SJSA1 (cell line): ENCODE measurements around the gene TRPT1. TPM values are rescaled to one million over a fixed set of nuclear protein-coding genes. Genes with fewer than 3 reads are reported as not detected.
"Not testable (repeated sequence)": the region's sequence is repeated elsewhere in the genome, so short reads cannot be mapped to it uniquely, and the experiment has no call there.

Experiments
- DNase-seq, 2 experiments: peaks; one replicate each; pipeline ENCODE4 v3.0.0-alpha.2; 2015 to 2020; ENCODE audit warnings: low spot score in 2 of 2, low read depth in 1 of 2
- H3K27ac ChIP-seq: fragments of 250-450 bp; sonication (Bioruptor Pico); 2 replicates; pipeline ENCODE4 v1.5.1; 2020; ENCODE audit warnings: mild to moderate bottlenecking, moderate library complexity
- H3K27me3 ChIP-seq: fragments of 250-450 bp; sonication (Bioruptor Pico); replicated peaks from 2 replicates; pipeline ENCODE4 v1.5.1; 2020; ENCODE audit warnings: mild to moderate bottlenecking, moderate library complexity
- H3K36me3 ChIP-seq: fragments of 250-450 bp; sonication (Bioruptor Pico); 2 replicates; pipeline ENCODE4 v1.5.1; 2020; ENCODE audit warnings: mild to moderate bottlenecking
- H3K4me1 ChIP-seq: fragments of 250-450 bp; sonication (Bioruptor Pico); replicated peaks from 2 replicates; pipeline ENCODE4 v1.6.1; 2021; ENCODE audit warnings: mild to moderate bottlenecking
- H3K4me3 ChIP-seq: fragments of 250-450 bp; sonication (Bioruptor Pico); 2 replicates; pipeline ENCODE4 v1.5.1; 2020; ENCODE audit warnings: mild to moderate bottlenecking
- H3K9me3 ChIP-seq: fragments of 250-450 bp; sonication (Bioruptor Pico); replicated peaks from 2 replicates; pipeline ENCODE4 v1.5.1; 2020; ENCODE audit warnings: mild to moderate bottlenecking
- total RNA-seq: library from RNA; depleted of rRNA; stranded (reverse); fragments of >200 nt; shearing (Covaris generic); gene quantifications from 2 replicates; pipeline ENCODE4 v1.2.3, GENCODE V29; 2014

Gene TRPT1
- total RNA-seq, 1 experiment from 2014 or later = 50.2 TPM

GRCh38 chr11:64252003-64252872 is 26.3 kb upstream of the TRPT1 start:
- Histone ChIP-seq H3K4me3 (peak overlapping the region; percentile 95), H3K9me3 (peaks cover 3% of the 10 kb centered on the region; the same call in 1 of the 2 replicates), H3K36me3 (peaks cover 38% of the 10 kb centered on the region), H3K4me1 (peaks cover 34% of the 10 kb centered on the region), H3K27ac (peak overlapping the region; percentile 37), H3K27me3 (no peaks in the 10 kb centered on the region)
- DNase-seq = peak; percentile 57 to 74

DNA sequence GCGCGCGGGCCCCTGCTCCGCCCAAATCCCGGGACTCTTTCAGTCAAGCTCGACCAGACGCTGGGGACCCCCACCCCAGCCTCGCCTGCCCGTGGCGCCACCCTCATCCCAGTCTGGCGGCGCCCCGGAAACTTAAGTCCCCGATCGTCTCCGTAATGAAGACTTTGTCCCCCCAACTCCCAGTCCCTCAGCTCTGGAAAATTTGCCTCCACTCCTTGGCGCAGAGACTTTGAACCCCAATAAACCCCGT is 25.7 kb upstream of the TRPT1 start:
- DNase-seq = peak in 1 of 2 experiments; percentile 43
- Histone ChIP-seq H3K27me3 (no peaks in the 10 kb centered on the region), H3K4me1 (peaks cover 38% of the 10 kb centered on the region), H3K27ac (peak overlapping the region; percentile 37), H3K9me3 (peaks cover 3% of the 10 kb centered on the region; the same call in 1 of the 2 replicates), H3K4me3 (peak overlapping the region; percentile 95), H3K36me3 (peaks cover 34% of the 10 kb centered on the region)

DNA sequence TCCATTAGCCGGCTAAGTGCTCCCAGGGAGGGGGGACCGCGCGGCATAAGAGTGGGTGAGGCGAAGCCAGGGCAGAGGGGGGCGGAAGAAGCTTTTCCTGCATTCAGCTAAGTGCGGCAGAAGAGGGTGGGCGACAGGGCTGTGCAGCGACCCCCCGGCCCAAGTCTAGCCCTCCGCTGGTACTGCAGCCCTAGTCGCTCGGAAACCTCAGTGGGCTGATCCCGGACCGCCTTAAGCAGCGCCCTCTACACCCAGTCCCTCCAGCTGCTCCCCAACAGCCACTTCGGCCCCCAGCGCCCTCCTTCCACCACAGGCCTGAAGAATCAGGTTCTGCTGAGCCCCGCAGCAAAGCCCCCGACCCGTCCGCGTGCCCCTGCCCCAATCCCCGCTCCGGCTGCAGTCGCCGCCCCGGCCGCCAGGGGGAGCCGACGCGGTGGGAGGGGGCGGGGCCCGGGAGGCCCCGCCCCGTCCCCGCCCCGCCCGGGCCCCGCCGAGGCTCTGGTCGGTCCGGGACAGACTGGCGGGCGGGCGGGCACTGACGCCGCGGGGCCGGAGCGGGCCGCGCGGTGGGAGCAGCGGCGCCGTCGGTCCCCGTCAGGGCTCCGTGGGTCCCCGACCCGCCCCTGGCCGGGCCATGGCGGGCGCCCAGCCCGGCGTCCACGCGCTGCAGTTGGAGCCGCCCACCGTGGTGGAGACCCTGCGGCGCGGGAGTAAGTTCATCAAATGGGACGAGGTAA is 25.2 kb upstream of the TRPT1 start, which contains the start of gene PLCB3:
PLCB3 (plus strand) TSS at position 515 of the 737 bp plus-strand sequence; CDS start at position 635, 120 bp downstream.
- H3K27ac ChIP-seq = peak within 1 kb of the TSS; percentile 37
- DNase-seq = peak in 1 of 2 experiments; percentile 67

GRCh38 chr11:64250415-64251015 is 24.5 kb upstream of the TRPT1 start:
- H3K4me3 ChIP-seq = peak overlapping the region; percentile 95
- no peak for DNase-seq
- H3K27ac ChIP-seq = no peak overlapping the region
- H3K9me3 ChIP-seq = peaks cover 3% of the 10 kb centered on the region; the same call in 1 of the 2 replicates
- H3K27me3 ChIP-seq = no peaks in the 10 kb centered on the region
- H3K36me3 ChIP-seq = peaks cover 31% of the 10 kb centered on the region
- peaks cover 46% of the 10 kb centered on the region for H3K4me1 ChIP-seq

More for the DNA sequence above, 25.2 kb upstream of the TRPT1 start, which contains the start of gene PLCB3:
- Histone ChIP-seq H3K4me3 (peak within 1 kb of the TSS; percentile 95), H3K9me3 (peaks cover 3% of the 10 kb centered on the region; the same call in 1 of the 2 replicates), H3K36me3 (peaks cover 31% of the 10 kb centered on the region), H3K4me1 (peaks cover 39% of the 10 kb centered on the region), H3K27me3 (no peaks in the 10 kb centered on the region)

DNA sequence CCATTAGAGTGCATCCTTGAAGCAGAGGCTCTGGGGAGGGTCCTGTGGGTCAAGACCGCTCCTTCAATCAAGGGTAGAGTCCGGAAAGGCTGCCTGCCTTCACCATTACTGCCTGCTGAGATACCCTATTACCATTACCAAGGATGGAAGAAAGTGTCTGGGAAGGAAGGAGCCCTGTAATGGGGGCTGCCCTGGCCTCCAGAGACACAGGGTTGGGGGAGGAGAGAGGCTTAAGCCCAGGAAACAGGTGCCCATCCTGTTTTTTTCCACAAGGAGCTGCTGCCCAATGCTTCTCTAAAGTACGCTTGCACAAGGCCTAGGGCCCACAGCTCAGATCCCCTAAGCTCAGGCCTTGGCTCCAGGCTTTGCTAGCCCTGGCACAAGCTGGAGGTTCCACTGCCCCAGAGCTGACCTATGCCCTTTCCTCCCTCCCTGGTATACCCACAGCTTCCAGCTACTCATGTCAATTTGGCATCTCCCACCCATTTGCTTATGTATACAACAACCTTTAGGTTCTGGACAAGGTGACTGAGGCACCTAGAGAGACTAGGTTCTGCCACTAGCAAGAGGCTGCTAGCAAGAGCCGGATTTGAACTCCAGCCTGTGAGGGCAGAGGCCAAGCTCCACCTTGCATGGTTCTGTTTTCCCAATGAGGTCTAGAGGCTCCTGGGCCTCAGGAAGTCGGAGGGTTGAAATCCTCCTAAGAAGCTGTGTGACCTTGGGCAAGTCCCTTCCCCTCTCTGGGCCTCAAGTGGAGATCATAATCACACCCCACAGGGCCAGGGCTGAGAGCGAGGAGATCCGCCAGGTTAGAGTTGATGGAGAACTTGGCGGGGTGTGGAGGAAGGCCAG is 23.8 kb upstream of the TRPT1 start:
- H3K36me3 ChIP-seq = peaks cover 31% of the 10 kb centered on the region
- H3K9me3 ChIP-seq = peaks cover 3% of the 10 kb centered on the region; the same call in 1 of the 2 replicates
- no peak for DNase-seq

GRCh38 chr11:64249038-64249437 is 23.1 kb upstream of the TRPT1 start:
- H3K9me3 ChIP-seq = peaks cover 3% of the 10 kb centered on the region; the same call in 1 of the 2 replicates
- peaks cover 53% of the 10 kb centered on the region for H3K4me1 ChIP-seq
- H3K27me3 ChIP-seq = no peaks in the 10 kb centered on the region
- H3K27ac ChIP-seq = no peak overlapping the region
- H3K4me3 ChIP-seq = no peak overlapping the region
- no peak for DNase-seq
- H3K36me3 ChIP-seq = peaks cover 30% of the 10 kb centered on the region

More for the DNA sequence above, 23.8 kb upstream of the TRPT1 start:
- H3K4me1 ChIP-seq = peaks cover 53% of the 10 kb centered on the region
- H3K27ac ChIP-seq = no peak overlapping the region
- no peak overlapping the region for H3K4me3 ChIP-seq
- H3K27me3 ChIP-seq = no peaks in the 10 kb centered on the region

- H3K36me3 ChIP-seq = peaks cover 33% of the 10 kb centered on the region
- H3K9me3 ChIP-seq = peaks cover 3% of the 10 kb centered on the region; the same call in 1 of the 2 replicates
- no peak overlapping the region for H3K27ac ChIP-seq
- no peaks in the 10 kb centered on the region for H3K27me3 ChIP-seq
- no peak for DNase-seq
- peaks cover 52% of the 10 kb centered on the region for H3K4me1 ChIP-seq
- no peak overlapping the region for H3K4me3 ChIP-seq
These were observed 22.6 kb upstream of the TRPT1 start for GRCh38 chr11:64248578-64248977.

DNA sequence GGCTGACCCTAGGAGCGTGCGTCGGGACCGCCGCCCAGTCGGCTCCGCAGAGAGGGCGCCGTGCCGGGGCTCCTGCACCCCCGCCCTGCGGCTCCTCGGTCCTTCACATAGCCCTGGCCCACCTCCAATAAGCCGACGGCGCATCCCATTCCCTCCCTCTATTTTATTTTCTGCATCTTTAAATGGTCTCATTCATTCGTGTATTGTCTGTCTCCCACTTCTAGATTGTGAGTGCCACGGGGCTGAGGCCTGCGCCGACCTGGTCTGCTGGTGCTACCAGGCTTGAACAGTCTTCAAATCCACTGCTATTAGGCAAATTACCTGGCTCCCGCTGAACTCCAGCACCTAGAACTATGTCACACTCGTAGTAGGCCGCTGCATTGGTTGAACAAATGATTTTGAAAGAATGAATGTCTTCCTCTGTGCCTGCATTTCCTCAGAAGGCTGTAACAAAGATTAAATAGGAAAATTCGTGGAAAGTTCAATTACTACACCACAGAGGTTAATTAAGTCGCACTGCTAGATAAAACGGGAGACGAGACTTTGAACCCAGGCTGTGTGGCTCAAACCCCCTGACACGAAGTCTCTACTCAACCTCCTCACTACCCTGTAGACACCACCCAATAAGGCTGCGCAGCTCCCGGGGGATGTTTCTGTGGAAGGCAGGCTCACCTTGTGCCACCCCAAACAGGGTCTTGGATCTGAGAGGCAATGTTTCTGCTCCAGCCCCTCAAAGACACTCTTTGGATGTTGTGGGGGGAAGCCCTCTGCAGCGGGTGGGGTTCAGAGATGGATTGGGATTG is 21.9 kb upstream of the TRPT1 start:
- no peak overlapping the region for H3K27ac ChIP-seq
- peak overlapping the region; percentile 79 for H3K4me3 ChIP-seq
- H3K9me3 ChIP-seq = peaks cover 3% of the 10 kb centered on the region; the same call in 1 of the 2 replicates

GRCh38 chr11:64246871-64247728 is 21.1 kb upstream of the TRPT1 start, which contains the start of gene PPP1R14B:
TSS of gene PPP1R14B (minus strand) at chr11:64246943. CDS start at chr11:64246673, 270 bp downstream.
- peak within 1 kb of the TSS; percentile 79 for H3K4me3 ChIP-seq
- H3K9me3 ChIP-seq = peaks cover 3% of the 10 kb centered on the region; the same call in 1 of the 2 replicates
- H3K4me1 ChIP-seq = peaks cover 56% of the 10 kb centered on the region
- DNase-seq = peak; percentile 90 to 97
- H3K27ac ChIP-seq = peak within 1 kb of the TSS; percentile 68
- H3K36me3 ChIP-seq = peaks cover 48% of the 10 kb centered on the region
- H3K27me3 ChIP-seq = no peaks in the 10 kb centered on the region

More for the DNA sequence above, 21.9 kb upstream of the TRPT1 start:
- no peak for DNase-seq
- Histone ChIP-seq H3K27me3 (no peaks in the 10 kb centered on the region), H3K4me1 (peaks cover 55% of the 10 kb centered on the region), H3K36me3 (peaks cover 40% of the 10 kb centered on the region)

GRCh38 chr11:64246621-64246870 is 20.6 kb upstream of the TRPT1 start:
- peak overlapping the region; percentile 68; the same call in 1 of the 2 replicates for H3K27ac ChIP-seq

DNA sequence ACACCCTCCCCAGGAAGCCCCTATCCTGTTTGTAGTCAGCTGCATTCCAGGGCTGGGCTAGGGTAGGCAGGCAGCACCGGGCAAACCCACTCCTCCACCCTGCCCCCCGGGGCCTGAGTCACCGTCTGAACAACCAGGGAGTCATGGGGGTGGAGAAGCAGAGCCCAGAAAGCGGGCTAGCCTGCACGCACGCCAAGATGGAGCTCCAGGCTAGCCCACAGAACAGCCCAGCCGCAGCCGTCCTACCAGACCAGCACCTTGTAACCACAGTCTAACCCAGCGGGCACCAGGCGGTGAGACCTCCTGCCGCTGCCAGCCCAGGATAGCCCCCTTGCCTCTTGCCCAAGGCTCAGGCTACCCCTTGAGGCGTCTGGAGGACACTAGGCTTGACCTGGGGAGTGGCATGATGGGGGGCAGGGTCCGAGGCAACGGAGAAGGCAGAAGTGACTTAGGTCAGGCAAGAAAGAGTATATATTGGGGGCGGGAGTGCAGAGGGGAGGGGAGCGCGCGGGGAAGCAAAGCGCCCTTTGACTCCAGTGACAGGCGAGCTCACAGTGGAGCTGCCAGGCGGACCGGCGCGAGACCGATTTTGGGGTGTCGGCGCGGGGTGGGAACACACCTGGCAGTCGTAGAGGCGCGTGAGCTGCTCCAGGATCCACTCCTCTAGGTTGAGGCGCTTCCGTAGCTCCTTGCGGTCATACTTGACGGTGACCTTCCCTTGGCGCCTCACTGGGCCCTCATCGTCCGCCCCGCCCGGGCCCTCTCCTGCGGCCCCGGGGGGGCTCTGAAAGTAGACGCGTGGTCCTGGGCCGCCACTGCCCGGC is 20.0 kb upstream of the TRPT1 start:
- Histone ChIP-seq H3K9me3 (no peaks in the 10 kb centered on the region), H3K4me3 (peak overlapping the region; percentile 79), H3K36me3 (peaks cover 44% of the 10 kb centered on the region), H3K27ac (peak overlapping the region; percentile 68), H3K4me1 (peaks cover 52% of the 10 kb centered on the region), H3K27me3 (no peaks in the 10 kb centered on the region)
- DNase-seq = peak; percentile 91 to 99

More at GRCh38 chr11:64246621-64246870, 20.6 kb upstream of the TRPT1 start:
- DNase-seq, H3K9me3 ChIP-seq, H3K27me3 ChIP-seq: not testable (repeated sequence)
- Histone ChIP-seq H3K4me1 (peaks cover 56% of the 10 kb centered on the region), H3K36me3 (peaks cover 45% of the 10 kb centered on the region), H3K4me3 (peak overlapping the region; percentile 79)
